Measurements from ENCODE around the gene KRTAP4-6.

DNA sequence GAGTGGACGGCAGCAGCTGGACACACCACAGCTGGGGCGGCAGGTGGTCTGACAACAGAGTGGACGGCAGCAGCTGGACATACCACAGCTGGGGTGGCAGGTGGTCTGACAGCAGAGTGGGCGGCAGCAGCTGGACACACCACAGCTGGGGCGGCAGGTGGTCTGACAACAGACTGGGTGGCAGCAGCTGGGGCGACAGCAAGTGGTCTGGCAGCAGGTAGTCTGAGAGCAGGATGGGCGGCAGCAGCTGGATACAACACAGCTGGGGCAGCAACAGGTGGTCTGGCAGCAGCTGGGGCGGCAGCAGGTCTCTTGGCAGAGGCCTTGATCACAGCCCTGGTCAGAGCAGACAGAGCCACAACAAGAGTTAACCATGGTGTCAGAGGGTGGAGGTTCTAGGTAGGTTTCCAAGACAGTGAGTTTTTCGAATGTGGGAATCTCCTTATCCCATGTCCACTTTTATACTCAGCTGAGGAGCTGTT is 44.2 kb upstream of the KRTAP4-6 start, which contains the start of gene KRTAP4-1:
- TF ChIP-seq, protein P1, sequence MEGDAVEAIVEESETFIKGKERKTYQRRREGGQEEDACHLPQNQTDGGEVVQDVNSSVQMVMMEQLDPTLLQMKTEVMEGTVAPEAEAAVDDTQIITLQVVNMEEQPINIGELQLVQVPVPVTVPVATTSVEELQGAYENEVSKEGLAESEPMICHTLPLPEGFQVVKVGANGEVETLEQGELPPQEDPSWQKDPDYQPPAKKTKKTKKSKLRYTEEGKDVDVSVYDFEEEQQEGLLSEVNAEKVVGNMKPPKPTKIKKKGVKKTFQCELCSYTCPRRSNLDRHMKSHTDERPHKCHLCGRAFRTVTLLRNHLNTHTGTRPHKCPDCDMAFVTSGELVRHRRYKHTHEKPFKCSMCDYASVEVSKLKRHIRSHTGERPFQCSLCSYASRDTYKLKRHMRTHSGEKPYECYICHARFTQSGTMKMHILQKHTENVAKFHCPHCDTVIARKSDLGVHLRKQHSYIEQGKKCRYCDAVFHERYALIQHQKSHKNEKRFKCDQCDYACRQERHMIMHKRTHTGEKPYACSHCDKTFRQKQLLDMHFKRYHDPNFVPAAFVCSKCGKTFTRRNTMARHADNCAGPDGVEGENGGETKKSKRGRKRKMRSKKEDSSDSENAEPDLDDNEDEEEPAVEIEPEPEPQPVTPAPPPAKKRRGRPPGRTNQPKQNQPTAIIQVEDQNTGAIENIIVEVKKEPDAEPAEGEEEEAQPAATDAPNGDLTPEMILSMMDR (IDR thresholded peaks at IDR 0.05; ENCODE audit: low read length) = no peak
- no peak for TF ChIP-seq EZH2 (IDR thresholded peaks at IDR 0.05; ENCODE audit: borderline replicate concordance, low read length)
